SK-N-SH (cell line): ENCODE data around the gene LCN15. TPM values are rescaled to one million over a fixed set of nuclear protein-coding genes. Genes with fewer than 3 reads are reported as not detected.

Experiments used
- CTCF ChIA-PET: fragments of 300-600, 350-600 bp; formaldehyde crosslinking; extraction: SDS; loops from one replicate; lab custom pipeline; 2021; lab: Yijun Ruan, JAX
- POLR2A ChIA-PET: fragments of 350-600 bp; sonication (Branson Sonifier 250); formaldehyde crosslinking; extraction: SDS; loops from one replicate; lab custom pipeline; 2020; ENCODE audit warnings: antibody characterized with exemption, inconsistent platforms; lab: Yijun Ruan, JAX
- DNase-seq: peaks from one replicate; pipeline ENCODE4 v3.0.0; 2012
- H2AFZ ChIP-seq: fragments of 200-600 bp; sonication (generic); 2 replicates; pipeline ENCODE4 v1.8.1; 2016; ENCODE audit warnings: antibody characterized with exemption, mild to moderate bottlenecking, low read depth
- H3F3A ChIP-seq: fragments of 200-600 bp; sonication (generic); replicated peaks from 2 replicates; pipeline ENCODE3; 2016; ENCODE audit warnings: antibody characterized with exemption, mild to moderate bottlenecking; ENCODE audit not compliant: insufficient read depth
- H3K27ac ChIP-seq, 2 experiments: fragments of 200-500 bp in 1 of 2; fragments of 200-600 bp in 1 of 2; sonication (Bioruptor generic) in 1 of 2; sonication (generic), shearing (Covaris generic) in 1 of 2; 2 replicates each; pipeline versions ENCODE4 v1.5.1 to v1.6.1; 2014 to 2016; ENCODE audit warnings: low read depth in 2 of 2, inconsistent platforms in 1 of 2, low read length in 1 of 2, mild to moderate bottlenecking in 1 of 2, mixed read lengths in 1 of 2
- H3K27me3 ChIP-seq: fragments of 200-600 bp; sonication (generic), shearing (Covaris generic); 2 replicates; pipeline ENCODE4 v1.6.1; 2016; ENCODE audit warnings: mixed run types; ENCODE audit not compliant: insufficient read depth
- H3K36me3 ChIP-seq, 2 experiments: fragments of 200-500 bp in 1 of 2; fragments of 200-600 bp in 1 of 2; sonication (Bioruptor generic) in 1 of 2; sonication (generic) in 1 of 2; replicated peaks in 1 of 2; 2 replicates each; pipeline versions ENCODE3 to v1.5.1; 2014 to 2016; ENCODE audit warnings: low read length in 1 of 2, mild to moderate bottlenecking in 1 of 2; ENCODE audit not compliant: insufficient read depth in 2 of 2, control insufficient read depth in 1 of 2
- H3K4me1 ChIP-seq, 2 experiments: fragments of 200-500 bp in 1 of 2; fragments of 200-600 bp in 1 of 2; sonication (Bioruptor generic) in 1 of 2; sonication (generic), shearing (Covaris generic) in 1 of 2; 2 replicates each; pipeline versions ENCODE4 v1.5.1 to v1.6.1; 2014 to 2016; ENCODE audit warnings: low read depth in 1 of 2, low read length in 1 of 2, mixed run types in 1 of 2; ENCODE audit not compliant: insufficient read depth in 2 of 2, control insufficient read depth in 1 of 2
- H3K4me2 ChIP-seq: fragments of 200-600 bp; sonication (generic), shearing (Covaris generic); 2 replicates; pipeline ENCODE4 v1.6.1; 2017; ENCODE audit warnings: mixed run types
- H3K4me3 ChIP-seq, 2 experiments: fragments of 200-500 bp in 1 of 2; fragments of 200-600 bp in 1 of 2; sonication (Bioruptor generic) in 1 of 2; sonication (generic), shearing (Covaris generic) in 1 of 2; 2 replicates each; pipeline versions ENCODE4 v1.5.1 to v1.8.1; 2014 to 2016; ENCODE audit warnings: low read depth in 2 of 2, inconsistent platforms in 1 of 2, low read length in 1 of 2, mild to moderate bottlenecking in 1 of 2, mixed read lengths in 1 of 2, moderate library complexity in 1 of 2
- H3K79me2 ChIP-seq: fragments of 200-600 bp; sonication (generic); 2 replicates; pipeline ENCODE4 v1.8.1; 2017; ENCODE audit warnings: mild to moderate bottlenecking; ENCODE audit not compliant: insufficient read depth
- H3K9ac ChIP-seq: fragments of 200-600 bp; sonication (generic); 2 replicates; pipeline ENCODE4 v1.6.1; 2017; ENCODE audit warnings: mixed run types
- H3K9me2 ChIP-seq: fragments of 200-600 bp; sonication (generic); 2 replicates; pipeline ENCODE4 v1.6.1; 2017; ENCODE audit warnings: mixed run types
- H3K9me3 ChIP-seq: fragments of 200-600 bp; sonication (generic); 2 replicates; pipeline ENCODE4 v1.6.1; 2017; ENCODE audit warnings: mixed run types, mild to moderate bottlenecking, moderate library complexity
- H4K20me1 ChIP-seq: fragments of 200-600 bp; sonication (generic); 2 replicates; pipeline ENCODE4 v1.6.1; 2017; ENCODE audit warnings: mild to moderate bottlenecking, mixed run types; ENCODE audit not compliant: insufficient read depth
- FOXJ3 ChIP-seq: sonication (generic); formaldehyde crosslinking; IDR thresholded peaks from 2 replicates; pipeline ENCODE4 v1.5.1; 2020; ENCODE audit warnings: mild to moderate bottlenecking, missing genetic modification reagents
- GABPA ChIP-seq: IDR thresholded peaks from 2 replicates; pipeline ENCODE4 v1.4.0; 2012; ENCODE audit warnings: low read depth, mild to moderate bottlenecking
- MEF2A ChIP-seq: IDR thresholded peaks from 2 replicates; pipeline ENCODE4 v1.4.0; 2012; ENCODE audit warnings: low read depth, borderline replicate concordance
- NFIC ChIP-seq: IDR thresholded peaks from 2 replicates; pipeline ENCODE4 v1.4.0; 2012; ENCODE audit warnings: borderline replicate concordance
- POLR2AphosphoS5 ChIP-seq: IDR thresholded peaks from 2 replicates; pipeline ENCODE4 v1.6.1; 2012; ENCODE audit warnings: low read depth, low read length
- RCOR1 ChIP-seq: fragments of 150-350 bp; IDR thresholded peaks from 2 replicates; pipeline ENCODE4 v1.6.1; 2017; ENCODE audit warnings: antibody characterized with exemption, low read length
- TAF1 ChIP-seq: IDR thresholded peaks from 2 replicates; pipeline ENCODE4 v1.6.1; 2012; ENCODE audit warnings: low read depth, mild to moderate bottlenecking, low read length, moderate library complexity, borderline replicate concordance
- WGBS: methylation state at CpG from one replicate; pipeline ENCODE4 v1.1.6; 2017; ENCODE audit warnings: low lambda C conversion rate; 5-methylcytosine and 5-hydroxymethylcytosine counted together
- polyA plus RNA-seq, 3 experiments: library from polyadenylated mRNA; depleted of rRNA; stranded (reverse); fragments of >200 nt; gene quantifications; 2 replicates each; pipeline ENCODE4 v1.2.3, GENCODE V29; 2012
- TF ChIP-seq, protein P1 (sequence below): fragments of 150-350 bp; IDR thresholded peaks from 2 replicates; pipeline ENCODE4 v1.6.1; 2017; ENCODE audit warnings: antibody characterized with exemption, low read length, low read depth, borderline replicate concordance

Gene LCN15
- polyA plus RNA-seq, 1 of the 3 experiments (the other 2 are of a cell fraction) = 0.08 TPM

DNA sequence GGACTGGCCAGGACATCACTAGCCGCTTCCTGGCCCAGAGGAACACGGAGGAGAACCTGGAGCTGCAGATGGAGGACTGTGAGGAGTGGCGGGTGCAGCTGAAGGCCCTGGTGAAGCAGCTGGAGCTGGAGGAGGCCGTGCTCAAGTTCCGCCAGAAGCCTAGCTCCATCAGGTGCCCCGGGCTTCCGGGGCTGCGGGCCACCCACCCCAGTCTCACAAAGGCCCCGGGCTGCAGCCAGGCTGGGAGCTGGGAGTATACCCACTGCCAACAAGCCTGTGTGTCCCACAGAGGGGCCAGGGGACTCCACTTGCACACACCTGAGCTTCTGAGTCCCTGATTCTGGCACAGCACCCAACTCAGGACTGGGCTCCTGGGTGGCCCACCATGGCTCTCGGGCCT lies 41.7 kb upstream of the LCN15 start:
- peaks cover 32% of the 10 kb centered on the region for H3K79me2 ChIP-seq
- peak overlapping the region; percentile 96; the same call in 1 of the 2 replicates for H3K4me2 ChIP-seq
- no peaks in the 10 kb centered on the region for H3K9me3 ChIP-seq
- no peak for TF ChIP-seq POLR2AphosphoS5
- TF ChIP-seq NFIC = no peak
- no peak for TF ChIP-seq RCOR1
- no peak for TF ChIP-seq TAF1
- peaks cover 19% of the 10 kb centered on the region for H4K20me1 ChIP-seq
- no peak for DNase-seq
- ChIA-PET CTCF (interaction anchor here (0.8 to 2.3 kb wide), 7 partner anchors 14 to 39 kb away, joined by 3 to 15 read pairs (median 6); partner anchors contain the start of genes AJM1 and TMEM141), POLR2A (interaction anchor here (3.2 kb wide), 1 partner anchor 36 kb away, joined by 10 read pairs; the partner anchor contains the start of gene AJM1)
- H3K27ac ChIP-seq = no peak overlapping the region
- peaks cover 8 to 17% of the 10 kb centered on the region in 2 experiments for H3K36me3 ChIP-seq
- H3K4me3 ChIP-seq = no peak overlapping the region
- peaks cover 20 to 24% of the 10 kb centered on the region in 2 experiments; a peak in 3 of 4 replicates for H3K4me1 ChIP-seq
- H3F3A ChIP-seq = no peaks in the 10 kb centered on the region
- H3K9me2 ChIP-seq = no peaks in the 10 kb centered on the region
- 93% methylated on average over 5 of the region's 10 CpGs for WGBS
- H3K27me3 ChIP-seq = no peaks in the 10 kb centered on the region
- no peak overlapping the region for H3K9ac ChIP-seq
- no peak overlapping the region for H2AFZ ChIP-seq

DNA sequence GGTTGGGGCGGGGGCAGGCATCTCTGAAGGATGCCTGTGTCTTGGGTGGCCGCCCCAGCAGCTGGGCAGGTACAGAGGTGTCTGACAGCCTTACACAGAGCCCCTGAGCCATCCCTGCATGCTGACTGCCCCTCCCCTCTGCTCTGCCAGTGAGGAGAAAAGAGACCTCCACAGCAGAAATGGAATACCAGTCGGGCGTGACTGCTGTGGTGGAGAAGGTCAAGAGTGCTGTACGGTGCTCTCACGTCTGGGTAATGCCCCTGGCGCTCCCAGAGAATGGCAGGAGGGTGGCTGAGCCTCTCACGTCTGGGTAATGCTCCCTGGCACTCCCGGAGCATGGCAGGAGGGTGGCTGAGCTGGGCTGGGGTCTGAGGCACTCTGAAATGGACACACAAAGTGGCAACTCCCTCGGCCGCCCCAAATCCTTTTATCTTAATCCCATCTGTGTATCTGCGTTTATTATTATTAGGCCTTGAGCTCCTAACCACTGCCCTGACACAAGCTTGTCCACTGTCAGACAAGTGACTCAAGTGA lies 41.0 kb upstream of the LCN15 start:
- ChIA-PET POLR2A (interaction anchor here (3.2 kb wide), 1 partner anchor 36 kb away, joined by 10 read pairs; the partner anchor contains the start of gene AJM1), CTCF (interaction anchor here (0.9 to 2.3 kb wide), 4 partner anchors 13 to 38 kb away, joined by 4 to 15 read pairs (median 6); partner anchors contain the start of genes AJM1 and TMEM141)
- no peaks in the 10 kb centered on the region for H3K27me3 ChIP-seq
- no peak for TF ChIP-seq GABPA
- TF ChIP-seq FOXJ3 (CRISPR knock-in tag) = no peak
- TF ChIP-seq, protein P1, sequence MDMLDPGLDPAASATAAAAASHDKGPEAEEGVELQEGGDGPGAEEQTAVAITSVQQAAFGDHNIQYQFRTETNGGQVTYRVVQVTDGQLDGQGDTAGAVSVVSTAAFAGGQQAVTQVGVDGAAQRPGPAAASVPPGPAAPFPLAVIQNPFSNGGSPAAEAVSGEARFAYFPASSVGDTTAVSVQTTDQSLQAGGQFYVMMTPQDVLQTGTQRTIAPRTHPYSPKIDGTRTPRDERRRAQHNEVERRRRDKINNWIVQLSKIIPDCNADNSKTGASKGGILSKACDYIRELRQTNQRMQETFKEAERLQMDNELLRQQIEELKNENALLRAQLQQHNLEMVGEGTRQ = no peak
- no peak for TF ChIP-seq MEF2A
- no peak overlapping the region for H2AFZ ChIP-seq
- peaks cover 12% of the 10 kb centered on the region for H4K20me1 ChIP-seq
- WGBS = 90% methylated on average over 9 of the region's 12 CpGs
- H3K27ac ChIP-seq = no peak overlapping the region
- H3K4me3 ChIP-seq = no peak overlapping the region
- H3F3A ChIP-seq = peaks cover 6% of the 10 kb centered on the region
- H3K4me2 ChIP-seq = no peak overlapping the region
- no peak overlapping the region for H3K9ac ChIP-seq
- no peaks in the 10 kb centered on the region for H3K9me3 ChIP-seq
- peaks cover 24% of the 10 kb centered on the region for H3K79me2 ChIP-seq
- no peaks in the 10 kb centered on the region for H3K9me2 ChIP-seq
- DNase-seq = no peak
- H3K4me1 ChIP-seq = peaks cover 17 to 29% of the 10 kb centered on the region in 2 experiments; a peak in 3 of 4 replicates
- peaks cover 7 to 13% of the 10 kb centered on the region in 2 experiments for H3K36me3 ChIP-seq
